GM12892 (cell line): Measurements from ENCODE around the gene ZFR.

Source experiments
- POLR2A ChIP-seq: IDR thresholded peaks from 2 replicates; pipeline ENCODE4 v1.6.1; 2011; ENCODE audit warnings: low read depth, low read length, control low read depth
- POLR2AphosphoS5 ChIP-seq: IDR thresholded peaks from 2 replicates; pipeline ENCODE4 v1.6.1; 2011; ENCODE audit warnings: low read depth, low read length, control low read depth
- TAF1 ChIP-seq: IDR thresholded peaks from 2 replicates; pipeline ENCODE4 v1.6.1; 2011; ENCODE audit warnings: low read depth, mild to moderate bottlenecking, control low read depth, low read length, borderline replicate concordance

- TF ChIP-seq POLR2A = no peak
- TF ChIP-seq POLR2AphosphoS5 = no peak
- no peak for TF ChIP-seq TAF1
These were observed 139.9 kb downstream of the ZFR start for GRCh38 chr5:32304622-32305021.
